ENCODE results near the gene ACTN4.

The ACTN4 gene

DNA sequence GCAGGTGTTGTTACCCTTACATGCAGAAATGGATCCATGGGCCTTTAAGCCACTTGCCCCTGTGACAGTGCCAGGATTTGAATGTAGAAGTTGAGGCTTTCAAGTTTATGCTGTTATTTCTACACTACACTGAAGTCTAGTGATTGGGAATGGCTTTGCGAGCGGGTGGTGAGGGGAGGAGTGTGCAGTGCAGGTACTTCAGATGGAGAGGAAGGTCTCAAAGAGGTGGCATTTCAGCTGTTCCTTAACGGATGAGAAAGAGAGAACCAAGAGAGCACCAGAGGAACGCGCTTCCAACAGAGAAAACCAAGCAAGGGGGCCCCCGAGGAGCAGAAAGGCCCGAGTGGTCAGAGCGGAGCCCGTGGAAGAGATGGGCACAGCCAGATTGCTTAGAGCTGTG, 13.3 kb downstream of the ACTN4 start:
- Histone ChIP-seq H3K27me3 (ENCODE audit: control insufficient read depth in 2 of 2, insufficient read depth in 2 of 2, low read length in 2 of 2) (no peaks in the 10 kb centered on the region), H3K27ac (ENCODE audit: low read depth in 2 of 2, low read length in 2 of 2) (peak overlapping the region; percentile 78 to 81), H3K9ac (ENCODE audit: low read depth in 1 of 2, low read length in 2 of 2) (peak overlapping the region; percentile 47 to 49), H3K36me3 (ENCODE audit: control insufficient read depth in 2 of 2, insufficient read depth in 2 of 2, low read length in 2 of 2) (peaks cover 16 to 23% of the 10 kb centered on the region in 2 donors), H3K9me3 (ENCODE audit: control insufficient read depth in 2 of 2, low read length in 2 of 2) (no peaks in the 10 kb centered on the region), H3K4me1 (ENCODE audit: control insufficient read depth in 2 of 2, insufficient read depth in 2 of 2, low read length in 2 of 2) (peaks cover 88 to 92% of the 10 kb centered on the region in 2 donors), H3K4me3 (ENCODE audit: low read length in 2 of 2) (no peak overlapping the region)

DNA sequence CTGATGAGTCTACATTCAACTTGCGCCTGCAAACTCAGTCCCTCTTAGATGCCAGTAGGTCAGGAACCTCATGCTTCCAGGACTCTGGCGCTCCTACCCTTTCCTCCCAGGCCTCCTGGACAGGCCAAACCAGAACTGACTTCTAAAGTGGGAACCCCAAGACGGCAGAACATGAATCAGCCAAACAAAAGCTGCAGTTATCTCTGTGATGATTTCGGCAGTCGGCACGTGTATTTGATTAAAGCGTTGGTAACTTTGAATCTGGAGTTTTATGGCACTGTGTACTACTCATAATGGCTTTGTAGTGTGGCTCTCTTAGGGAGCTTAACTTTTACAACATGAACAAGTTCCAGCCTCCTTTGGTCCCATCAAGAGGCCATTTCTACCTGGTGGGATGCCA, 13.7 kb downstream of the ACTN4 start:
- Histone ChIP-seq H3K4me3 (ENCODE audit: low read length in 2 of 2) (no peak overlapping the region), H3K27me3 (ENCODE audit: control insufficient read depth in 2 of 2, insufficient read depth in 2 of 2, low read length in 2 of 2) (no peaks in the 10 kb centered on the region), H3K9me3 (ENCODE audit: control insufficient read depth in 2 of 2, low read length in 2 of 2) (no peaks in the 10 kb centered on the region), H3K4me1 (ENCODE audit: control insufficient read depth in 2 of 2, insufficient read depth in 2 of 2, low read length in 2 of 2) (peaks cover 89 to 93% of the 10 kb centered on the region in 2 donors), H3K36me3 (ENCODE audit: control insufficient read depth in 2 of 2, insufficient read depth in 2 of 2, low read length in 2 of 2) (peaks cover 13 to 23% of the 10 kb centered on the region in 2 donors), H3K27ac (ENCODE audit: low read depth in 2 of 2, low read length in 2 of 2) (peak overlapping the region; percentile 78 to 81), H3K9ac (ENCODE audit: low read depth in 1 of 2, low read length in 2 of 2) (peak overlapping the region; percentile 47 to 49)

DNA sequence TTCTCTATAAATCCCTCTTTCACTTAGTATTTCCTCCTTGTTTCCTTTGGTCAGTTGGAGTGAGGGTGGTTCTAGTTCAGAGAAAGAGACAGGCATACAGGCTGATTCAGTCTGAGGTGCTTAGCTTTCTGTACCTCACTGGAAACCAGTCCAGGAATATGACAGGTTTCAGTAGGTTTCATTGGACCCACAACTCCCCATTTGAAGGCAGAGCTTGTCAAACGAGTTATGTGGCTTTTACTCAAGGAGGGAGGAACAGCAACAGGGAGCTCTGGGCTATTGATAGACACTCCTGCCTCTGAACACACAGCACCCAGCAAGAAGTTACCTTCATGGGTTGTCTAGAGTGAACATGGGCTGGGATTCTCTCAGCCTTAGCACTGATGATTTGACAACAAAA, 14.5 kb downstream of the ACTN4 start:
- H3K4me3 ChIP-seq (ENCODE audit: low read length in 2 of 2), result no peak overlapping the region
- no peaks in the 10 kb centered on the region for H3K9me3 ChIP-seq (ENCODE audit: control insufficient read depth in 2 of 2, low read length in 2 of 2)
- H3K27ac ChIP-seq (ENCODE audit: low read depth in 2 of 2, low read length in 2 of 2), result peak overlapping the region; percentile 75 to 81
- H3K4me1 ChIP-seq (ENCODE audit: control insufficient read depth in 2 of 2, insufficient read depth in 2 of 2, low read length in 2 of 2), result peaks cover 90 to 94% of the 10 kb centered on the region in 2 donors
- H3K36me3 ChIP-seq (ENCODE audit: control insufficient read depth in 2 of 2, insufficient read depth in 2 of 2, low read length in 2 of 2), result peaks cover 8 to 17% of the 10 kb centered on the region in 2 donors
- peak overlapping the region; percentile 27 to 58 for H3K9ac ChIP-seq (ENCODE audit: low read depth in 1 of 2, low read length in 2 of 2)
- no peaks in the 10 kb centered on the region for H3K27me3 ChIP-seq (ENCODE audit: control insufficient read depth in 2 of 2, insufficient read depth in 2 of 2, low read length in 2 of 2)

DNA sequence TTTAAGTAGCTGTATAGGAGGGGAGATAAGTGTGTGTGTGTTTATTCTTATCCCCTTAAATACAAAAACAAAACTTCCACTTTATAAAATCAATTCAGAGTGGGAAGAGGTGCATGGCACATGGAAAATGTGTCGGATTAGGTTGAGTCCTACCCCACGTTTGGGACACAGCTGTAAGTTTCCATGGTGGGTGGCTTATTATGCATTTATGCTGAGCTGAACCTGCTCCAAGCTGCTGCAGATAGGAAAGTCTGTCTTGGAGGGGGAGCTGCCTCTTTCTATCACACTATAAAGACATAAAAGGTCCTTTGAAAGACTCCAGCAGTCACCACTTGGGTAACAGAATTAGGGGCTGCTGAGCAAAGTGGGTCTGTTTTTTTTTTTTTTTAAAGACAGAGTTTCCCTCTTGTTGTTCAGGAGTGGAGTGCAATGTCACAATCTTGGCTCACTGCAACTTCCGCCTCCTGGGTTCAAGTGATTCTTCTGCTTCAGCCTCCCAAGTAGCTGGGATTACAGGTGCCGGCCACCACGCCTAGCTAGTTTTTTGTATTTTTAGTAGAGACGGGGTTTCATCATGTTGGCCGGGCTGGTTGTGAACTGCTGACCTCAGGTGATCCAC, 15.2 kb downstream of the ACTN4 start:
- H3K27ac ChIP-seq (ENCODE audit: low read depth in 2 of 2, low read length in 2 of 2), result peak overlapping the region; percentile 75 to 81
- H3K9me3 ChIP-seq (ENCODE audit: control insufficient read depth in 2 of 2, low read length in 2 of 2), result no peaks in the 10 kb centered on the region
- peaks cover 7 to 15% of the 10 kb centered on the region in 2 donors for H3K36me3 ChIP-seq (ENCODE audit: control insufficient read depth in 2 of 2, insufficient read depth in 2 of 2, low read length in 2 of 2)
- H3K4me1 ChIP-seq (ENCODE audit: control insufficient read depth in 2 of 2, insufficient read depth in 2 of 2, low read length in 2 of 2), result peaks cover 92 to 95% of the 10 kb centered on the region in 2 donors
- peak overlapping the region; percentile 27 to 58 for H3K9ac ChIP-seq (ENCODE audit: low read depth in 1 of 2, low read length in 2 of 2)
- H3K27me3 ChIP-seq (ENCODE audit: control insufficient read depth in 2 of 2, insufficient read depth in 2 of 2, low read length in 2 of 2), result no peaks in the 10 kb centered on the region
- H3K4me3 ChIP-seq (ENCODE audit: low read length in 2 of 2), result no peak overlapping the region

DNA sequence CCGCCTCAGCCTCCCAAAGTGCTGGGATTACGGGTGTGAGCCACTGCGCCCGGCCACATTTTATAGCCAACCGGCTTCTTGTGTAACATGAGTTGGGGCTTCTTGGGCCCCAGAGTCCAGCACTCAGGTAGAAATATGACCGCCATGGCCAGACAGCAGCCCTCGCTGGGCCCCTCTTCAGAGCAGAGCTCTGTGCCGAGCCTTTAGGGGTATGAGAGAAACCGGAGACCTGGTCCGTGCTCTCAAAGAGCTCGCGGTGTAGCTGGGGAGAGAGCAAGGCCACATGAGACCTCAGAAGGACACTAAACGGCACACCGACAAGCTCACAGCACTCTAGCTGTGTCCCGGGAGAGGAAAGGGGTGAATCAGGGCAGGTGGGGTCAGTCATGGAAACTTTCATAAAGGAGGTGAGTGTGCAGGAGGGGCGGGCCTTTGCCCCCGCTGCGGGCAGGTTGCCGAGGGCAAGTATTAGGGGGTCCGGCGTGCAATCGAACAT, 15.8 kb downstream of the ACTN4 start:
- H3K36me3 ChIP-seq (ENCODE audit: control insufficient read depth in 2 of 2, insufficient read depth in 2 of 2, low read length in 2 of 2), result peaks cover 9 to 15% of the 10 kb centered on the region in 2 donors
- H3K4me3 ChIP-seq (ENCODE audit: low read length in 2 of 2), result no peak overlapping the region
- peak overlapping the region; percentile 79 to 85 for H3K27ac ChIP-seq (ENCODE audit: low read depth in 2 of 2, low read length in 2 of 2)
- no peaks in the 10 kb centered on the region for H3K9me3 ChIP-seq (ENCODE audit: control insufficient read depth in 2 of 2, low read length in 2 of 2)
- peaks cover 92 to 95% of the 10 kb centered on the region in 2 donors for H3K4me1 ChIP-seq (ENCODE audit: control insufficient read depth in 2 of 2, insufficient read depth in 2 of 2, low read length in 2 of 2)
- H3K9ac ChIP-seq (ENCODE audit: low read depth in 1 of 2, low read length in 2 of 2), result peak overlapping the region in 1 of 2 donors; percentile 15
- H3K27me3 ChIP-seq (ENCODE audit: control insufficient read depth in 2 of 2, insufficient read depth in 2 of 2, low read length in 2 of 2), result no peaks in the 10 kb centered on the region

DNA sequence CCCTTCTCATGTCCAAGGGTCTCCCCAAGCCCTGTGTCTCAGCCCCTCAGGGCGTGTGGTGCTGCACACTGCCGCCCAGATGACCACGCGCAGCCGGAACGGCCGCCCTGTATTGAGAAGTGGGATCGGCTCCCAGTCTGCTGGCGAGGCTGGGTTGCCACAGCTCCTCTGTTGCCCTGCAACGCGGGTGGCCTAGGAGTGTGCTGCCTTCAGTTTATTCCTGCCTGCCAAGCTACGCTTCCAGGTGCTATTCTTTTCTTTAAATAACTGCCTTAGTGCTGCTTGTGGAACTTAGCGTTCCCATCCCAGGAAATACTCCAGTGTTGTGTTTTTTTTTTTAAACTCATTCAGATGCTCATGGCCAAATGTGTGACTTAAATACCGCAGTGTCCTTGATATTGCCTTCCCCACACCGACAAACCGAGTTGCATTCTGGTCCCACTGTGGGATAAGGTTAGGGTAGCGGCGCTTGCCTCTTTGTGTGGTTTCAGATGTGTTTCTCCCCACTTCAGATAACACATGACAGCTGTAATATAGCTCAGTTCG, 16.6 kb downstream of the ACTN4 start:
- no peaks in the 10 kb centered on the region for H3K27me3 ChIP-seq (ENCODE audit: control insufficient read depth in 2 of 2, insufficient read depth in 2 of 2, low read length in 2 of 2)
- peak overlapping the region; percentile 79 to 85 for H3K27ac ChIP-seq (ENCODE audit: low read depth in 2 of 2, low read length in 2 of 2)
- peak overlapping the region in 1 of 2 donors; percentile 57 for H3K9ac ChIP-seq (ENCODE audit: low read depth in 1 of 2, low read length in 2 of 2)
- H3K4me1 ChIP-seq (ENCODE audit: control insufficient read depth in 2 of 2, insufficient read depth in 2 of 2, low read length in 2 of 2), result peaks cover 89 to 95% of the 10 kb centered on the region in 2 donors
- H3K4me3 ChIP-seq (ENCODE audit: low read length in 2 of 2), result no peak overlapping the region
- peaks cover 9 to 18% of the 10 kb centered on the region in 2 donors for H3K36me3 ChIP-seq (ENCODE audit: control insufficient read depth in 2 of 2, insufficient read depth in 2 of 2, low read length in 2 of 2)
- no peaks in the 10 kb centered on the region for H3K9me3 ChIP-seq (ENCODE audit: control insufficient read depth in 2 of 2, low read length in 2 of 2)

DNA sequence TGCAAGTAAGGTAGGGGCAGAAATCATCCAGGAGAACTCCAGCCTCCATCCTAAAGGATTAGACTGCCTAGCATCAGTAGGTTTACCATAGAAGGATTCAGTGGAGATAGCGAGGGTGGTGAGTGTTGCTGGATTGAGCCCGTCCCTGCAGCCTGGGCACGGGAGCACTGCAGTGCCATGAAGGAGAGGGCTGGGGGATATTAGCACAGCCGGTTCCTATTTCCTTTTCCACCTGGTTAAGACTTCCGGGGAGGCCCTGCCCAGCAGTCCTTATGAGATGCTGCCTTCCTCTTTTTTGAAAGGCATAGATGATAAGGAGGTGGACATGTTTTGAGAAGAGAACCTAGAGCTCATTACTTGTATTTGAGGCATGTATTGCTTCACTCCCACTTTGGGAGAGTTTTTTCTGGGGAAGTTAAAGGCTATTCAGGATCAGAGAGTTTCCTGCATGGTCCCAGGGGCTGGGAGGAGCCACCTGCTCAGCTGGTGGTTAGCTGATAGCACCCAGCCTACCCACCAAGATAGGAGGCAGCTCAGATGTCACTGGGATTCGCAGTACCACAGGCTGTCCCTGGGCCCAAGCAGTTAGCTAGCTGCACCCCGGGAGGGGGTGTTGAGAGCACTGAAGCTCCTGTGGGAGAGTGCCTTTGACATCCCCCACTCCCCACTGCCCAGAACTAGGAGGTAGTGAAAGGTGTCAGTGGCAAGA, 17.2 kb downstream of the ACTN4 start:
- H3K27me3 ChIP-seq (ENCODE audit: control insufficient read depth in 2 of 2, insufficient read depth in 2 of 2, low read length in 2 of 2), result no peaks in the 10 kb centered on the region
- H3K27ac ChIP-seq (ENCODE audit: low read depth in 2 of 2, low read length in 2 of 2), result peak overlapping the region; percentile 79 to 85
- H3K36me3 ChIP-seq (ENCODE audit: control insufficient read depth in 2 of 2, insufficient read depth in 2 of 2, low read length in 2 of 2), result peaks cover 12 to 23% of the 10 kb centered on the region in 2 donors
- H3K9ac ChIP-seq (ENCODE audit: low read depth in 1 of 2, low read length in 2 of 2), result peak overlapping the region in 1 of 2 donors; percentile 57
- H3K4me3 ChIP-seq (ENCODE audit: low read length in 2 of 2), result peak overlapping the region in 1 of 2 donors; percentile 1
- no peaks in the 10 kb centered on the region for H3K9me3 ChIP-seq (ENCODE audit: control insufficient read depth in 2 of 2, low read length in 2 of 2)
- H3K4me1 ChIP-seq (ENCODE audit: control insufficient read depth in 2 of 2, insufficient read depth in 2 of 2, low read length in 2 of 2), result peaks cover 89 to 95% of the 10 kb centered on the region in 2 donors

DNA sequence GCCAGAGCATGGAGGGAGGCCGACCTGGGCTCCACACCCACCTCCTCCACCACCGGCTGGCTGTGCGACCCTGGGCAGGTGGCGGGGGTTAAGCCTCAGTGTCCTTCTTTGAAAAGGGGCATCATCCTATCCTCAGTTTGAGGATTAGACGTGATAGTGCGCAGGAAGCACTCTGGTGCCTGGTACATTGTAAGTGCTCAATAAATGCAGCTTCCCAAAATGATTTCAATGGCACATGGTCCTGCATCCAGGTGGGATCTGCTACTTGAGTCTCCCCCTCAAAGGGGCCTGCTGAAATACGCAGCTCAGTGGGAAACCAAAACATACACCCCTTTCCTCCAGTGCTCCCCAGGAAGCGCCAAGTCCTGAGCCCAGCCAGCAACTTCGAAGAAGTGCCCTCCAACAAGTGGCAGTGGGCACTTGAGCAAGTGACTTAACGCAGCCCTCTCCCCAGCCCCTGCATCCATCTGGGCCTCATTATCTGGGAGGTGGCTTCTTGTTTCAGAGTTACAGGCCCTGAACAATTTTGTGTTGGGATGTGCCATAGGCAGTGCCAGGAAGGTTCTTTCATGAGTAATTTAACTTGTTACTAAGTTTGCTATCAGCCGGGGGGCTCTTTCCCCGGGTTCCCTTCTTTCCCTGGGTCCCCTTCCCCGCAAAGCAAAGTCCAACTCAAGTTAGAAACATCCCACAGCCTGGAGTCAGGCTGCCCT, 17.9 kb downstream of the ACTN4 start:
- H3K9me3 ChIP-seq (ENCODE audit: control insufficient read depth in 2 of 2, low read length in 2 of 2), result no peaks in the 10 kb centered on the region
- H3K27me3 ChIP-seq (ENCODE audit: control insufficient read depth in 2 of 2, insufficient read depth in 2 of 2, low read length in 2 of 2), result no peaks in the 10 kb centered on the region
- peaks cover 90 to 96% of the 10 kb centered on the region in 2 donors for H3K4me1 ChIP-seq (ENCODE audit: control insufficient read depth in 2 of 2, insufficient read depth in 2 of 2, low read length in 2 of 2)
- H3K9ac ChIP-seq (ENCODE audit: low read depth in 1 of 2, low read length in 2 of 2), result peak overlapping the region; percentile 57 to 65
- H3K36me3 ChIP-seq (ENCODE audit: control insufficient read depth in 2 of 2, insufficient read depth in 2 of 2, low read length in 2 of 2), result peaks cover 12 to 26% of the 10 kb centered on the region in 2 donors
- H3K4me3 ChIP-seq (ENCODE audit: low read length in 2 of 2), result peak overlapping the region in 1 of 2 donors; percentile 1
- peak overlapping the region; percentile 79 to 85 for H3K27ac ChIP-seq (ENCODE audit: low read depth in 2 of 2, low read length in 2 of 2)

DNA sequence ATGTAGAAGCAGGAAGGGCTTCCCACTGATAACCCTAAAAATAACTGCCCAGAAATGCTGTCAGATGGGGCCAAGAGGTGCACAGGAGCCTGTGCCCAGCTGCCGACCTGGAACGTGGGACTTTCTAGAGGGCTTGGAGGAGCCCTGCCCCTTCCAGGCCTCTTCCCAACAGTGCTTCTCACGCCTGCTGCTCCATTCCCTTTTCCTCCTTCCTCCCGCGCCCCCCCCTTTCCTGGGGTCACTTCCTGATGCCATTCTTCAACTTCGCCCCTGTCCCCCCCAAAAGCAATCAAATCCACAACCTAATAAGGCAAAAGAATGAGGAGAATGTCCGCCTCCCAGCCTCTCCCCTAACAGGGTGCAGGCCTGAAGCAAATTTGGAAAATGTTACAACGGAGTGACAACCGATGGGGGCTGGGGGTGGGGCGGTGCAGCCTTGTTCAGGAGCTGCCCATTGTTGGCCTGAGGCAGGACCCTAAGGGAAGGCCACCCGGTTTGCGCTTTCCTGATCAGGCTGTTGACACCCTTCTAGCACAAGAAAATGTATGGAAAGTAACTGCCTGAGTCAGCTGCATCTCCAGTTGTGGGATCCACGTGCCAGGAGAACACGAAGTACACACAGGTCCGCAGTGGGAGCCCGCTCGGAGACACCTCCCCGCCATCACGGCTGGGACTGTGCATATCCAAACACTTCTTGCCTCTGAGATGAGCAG, 18.7 kb downstream of the ACTN4 start:
- Histone ChIP-seq H3K27me3 (ENCODE audit: control insufficient read depth in 2 of 2, insufficient read depth in 2 of 2, low read length in 2 of 2) (no peaks in the 10 kb centered on the region), H3K36me3 (ENCODE audit: control insufficient read depth in 2 of 2, insufficient read depth in 2 of 2, low read length in 2 of 2) (peaks cover 10 to 21% of the 10 kb centered on the region in 2 donors), H3K9me3 (ENCODE audit: control insufficient read depth in 2 of 2, low read length in 2 of 2) (no peaks in the 10 kb centered on the region), H3K27ac (ENCODE audit: low read depth in 2 of 2, low read length in 2 of 2) (peak overlapping the region; percentile 79 to 85), H3K4me1 (ENCODE audit: control insufficient read depth in 2 of 2, insufficient read depth in 2 of 2, low read length in 2 of 2) (peaks cover 85 to 94% of the 10 kb centered on the region in 2 donors), H3K9ac (ENCODE audit: low read depth in 1 of 2, low read length in 2 of 2) (peak overlapping the region; percentile 59 to 65), H3K4me3 (ENCODE audit: low read length in 2 of 2) (no peak overlapping the region)
